K562 (cell line): ENCODE data around the gene SERTAD2. TPM values are rescaled to one million over a fixed set of nuclear protein-coding genes. Genes with fewer than 3 reads are reported as not detected.
A peak's percentile ranks its signal among the peaks of the same experiment; 100 is the strongest.

ENCODE experiments used
- CBX3 ChIP-seq, 2 experiments: IDR thresholded peaks; 1 replicate in 1 of 2; 2 replicates in 1 of 2; pipeline ENCODE4 v1.6.1; 2012; ENCODE audit warnings: inconsistent platforms in 2 of 2, low read length in 2 of 2, borderline replicate concordance in 1 of 2, control low read depth in 1 of 2
- CC2D1A ChIP-seq: fragments of 450-650 bp; IDR thresholded peaks from 2 replicates; pipeline ENCODE4 v1.6.1; 2017; ENCODE audit warnings: mild to moderate bottlenecking
- CTCFL ChIP-seq: IDR thresholded peaks from 2 replicates; pipeline ENCODE4 v1.6.1; 2011; ENCODE audit warnings: borderline replicate concordance, low read depth, mild to moderate bottlenecking, moderate library complexity, low read length; ENCODE audit not compliant: insufficient read depth, poor library complexity, severe bottlenecking
- RBM15 ChIP-seq: fragments of 200-400 bp; formaldehyde crosslinking; IDR thresholded peaks from 2 replicates; pipeline ENCODE4 v1.6.1; 2018; ENCODE audit warnings: mild to moderate bottlenecking, low read length, moderate library complexity; ENCODE audit not compliant: insufficient read depth
- RERE ChIP-seq: sonication (generic); formaldehyde crosslinking; IDR thresholded peaks from 2 replicates; pipeline ENCODE4 v1.8.0; 2023; ENCODE audit warnings: missing genetic modification reagents, mild to moderate bottlenecking, borderline replicate concordance
- TFAP4 ChIP-seq: sonication (generic); formaldehyde crosslinking; IDR thresholded peaks from 2 replicates; pipeline ENCODE4 v1.8.0; 2022; ENCODE audit warnings: missing genetic modification reagents, mild to moderate bottlenecking, moderate library complexity, borderline replicate concordance
- THRA ChIP-seq: fragments of 450-650 bp; IDR thresholded peaks from 2 replicates; pipeline ENCODE4 v1.6.1; 2017; ENCODE audit warnings: mild to moderate bottlenecking, moderate library complexity
- ZBTB1 ChIP-seq: sonication (generic); formaldehyde crosslinking; IDR thresholded peaks from 2 replicates; pipeline ENCODE4 v1.8.1; 2023; ENCODE audit warnings: missing genetic modification reagents, low read depth, mild to moderate bottlenecking, borderline replicate concordance
- ZBTB11 ChIP-seq, 3 experiments: fragments of 200-800 bp in 1 of 3; fragments of 250-450 bp in 1 of 3; fragments of 450-650 bp in 1 of 3; sonication (Bioruptor Pico) in 1 of 3; sonication (Bioruptor generic) in 1 of 3; formaldehyde crosslinking in 1 of 3; IDR thresholded peaks; 2 replicates each; pipeline versions ENCODE4 v1.6.1 to v1.8.0; 2016 to 2022; ENCODE audit warnings: mild to moderate bottlenecking in 2 of 3, missing genetic modification characterization in 2 of 3, missing compliant biosample characterization in 1 of 3, moderate library complexity in 1 of 3
- ZBTB9 ChIP-seq: fragments of 450-650 bp; formaldehyde crosslinking; IDR thresholded peaks from 2 replicates; pipeline ENCODE4 v1.4.0; 2020; ENCODE audit warnings: mild to moderate bottlenecking, moderate library complexity
- ZNF384 ChIP-seq: IDR thresholded peaks from 2 replicates; pipeline ENCODE4 v1.6.1; 2012; ENCODE audit warnings: low read depth, low read length, improper control_type of control experiment
- polyA plus RNA-seq, 8 experiments: library from polyadenylated mRNA; depleted of rRNA in 4 of 8; stranded (reverse) in 5 of 8; unstranded in 3 of 8; fragments of >200 nt; fragmentation: Nextera tagmentation in 2 of 8; fragmentation: Illumina TruSeq in 1 of 8; extraction: Ambion mirVana in 2 of 8; extraction: Trizol in 1 of 8; gene quantifications; 2 replicates each; pipeline versions ENCODE4 v1.2.1 to v1.2.3, GENCODE V29; 2011 to 2014; ENCODE audit warnings: inconsistent platforms in 1 of 8, missing spikeins in 1 of 8
- total RNA-seq, 7 experiments: library from RNA; depleted of rRNA in 6 of 7; stranded (reverse); fragments of >200 nt in 6 of 7; fragmentation: Illumina TruSeq in 2 of 7; extraction: Trizol in 2 of 7; gene quantifications; 2 replicates each; pipeline versions ENCODE4 v1.2.1 to v1.2.3, GENCODE V29; 2011 to 2021; ENCODE audit warnings: low replicate concordance in 1 of 7

The SERTAD2 gene
- total and polyA plus RNA-seq, 9 of the 15 experiments (the other 6 are each of a cell fraction or from before 2014, with no cell fraction given): 3.0 to 12.5 (median 6.1) TPM

- TF ChIP-seq CTCFL: no peak
- TF ChIP-seq CC2D1A: no peak
- TF ChIP-seq THRA: no peak
- TF ChIP-seq ZBTB11 (CRISPR knock-in tag; IDR thresholded peaks at IDR 0.05): no peak
- no peak for TF ChIP-seq ZBTB9
- TF ChIP-seq RBM15: no peak
- TF ChIP-seq RERE: no peak
- TF ChIP-seq CBX3 (IDR thresholded peaks at IDR 0.05; ENCODE audit: borderline replicate concordance in 1 of 2, low read length in 2 of 2): 0 out of 3 replicates have a peak, but pooled peaks of 1 of the 2 experiments have one; percentile 39
- TF ChIP-seq TFAP4 (CRISPR knock-in tag): 0 out of 2 replicates have a peak, but pooled peaks have one; percentile 16
- no peak for TF ChIP-seq ZNF384
- no peak for TF ChIP-seq ZBTB1 (CRISPR knock-in tag)
These were observed 38.7 kb upstream of the SERTAD2 start (continued) for GRCh38 chr2:64692401-64692800.
